Midbrain (tissue), 1 donor: ENCODE measurements around the gene RPL37A.

ENCODE experiments used
- DNase-seq: peaks from one replicate; lab custom pipeline; 2025; lab: John Stamatoyannopoulos, UW

RPL37A gene

GRCh38 chr2:216490061-216490460 lies 8.6 kb upstream of the RPL37A start:
- DNase-seq, result no peak

- DNase-seq, result no peak
These were observed 6.6 kb upstream of the RPL37A start for GRCh38 chr2:216491793-216492596.

- DNase-seq, result no peak
These were observed 5.9 kb upstream of the RPL37A start for GRCh38 chr2:216492597-216493333.

GRCh38 chr2:216493334-216493685 lies 5.3 kb upstream of the RPL37A start:
- DNase-seq, result no peak

GRCh38 chr2:216495656-216496055 lies 3.0 kb upstream of the RPL37A start:
- no peak for DNase-seq

GRCh38 chr2:216497382-216498069 lies 1.1 kb upstream of the RPL37A start:
- no peak for DNase-seq

- DNase-seq, result no peak
These were observed 620 bp upstream of the RPL37A start for GRCh38 chr2:216498070-216498378.

GRCh38 chr2:216499641-216500218 lies 1.1 kb downstream of the RPL37A start:
- no peak for DNase-seq

- DNase-seq, result no peak
These were observed 1.9 kb downstream of the RPL37A start for GRCh38 chr2:216500572-216500971.

GRCh38 chr2:216501854-216502253 lies 3.2 kb downstream of the RPL37A start:
- DNase-seq, result no peak

GRCh38 chr2:216502381-216503158 lies 3.9 kb downstream of the RPL37A start:
- no peak for DNase-seq

GRCh38 chr2:216503159-216503629 lies 4.5 kb downstream of the RPL37A start:
- no peak for DNase-seq

- no peak for DNase-seq
These were observed 5.2 kb downstream of the RPL37A start for GRCh38 chr2:216503697-216504375.

- DNase-seq, result no peak
These were observed 5.7 kb downstream of the RPL37A start for GRCh38 chr2:216504376-216504762.

- DNase-seq, result no peak
These were observed 6.8 kb downstream of the RPL37A start for GRCh38 chr2:216505133-216506106.

- DNase-seq, result no peak
These were observed 8.8 kb downstream of the RPL37A start for GRCh38 chr2:216507220-216508160.

GRCh38 chr2:216508229-216508628 lies 9.6 kb downstream of the RPL37A start:
- no peak for DNase-seq

GRCh38 chr2:216516730-216517350 lies 18.2 kb downstream of the RPL37A start:
- peak; percentile 34 for DNase-seq
